CD4-positive, alpha-beta T cell treated with Interleukin-21 for 1 hour (primary cell): Measurements from ENCODE around the gene CACNA2D1.
"Not testable (repeated sequence)": the region's sequence is repeated elsewhere in the genome, so short reads cannot be mapped to it uniquely, and the experiment has no call there.

Experiments
- DNase-seq: peaks from one replicate; pipeline ENCODE4 v3.0.0-alpha.2; 2020

Gene CACNA2D1

GRCh38 chr7:82389876-82390275 lies 53.7 kb downstream of the CACNA2D1 start:
- DNase-seq = no peak

GRCh38 chr7:82388138-82388537 lies 55.4 kb downstream of the CACNA2D1 start:
- DNase-seq = no peak

- not testable (repeated sequence) for DNase-seq
Observed at GRCh38 chr7:82386571-82386970, 57.0 kb downstream of the CACNA2D1 start.

DNA sequence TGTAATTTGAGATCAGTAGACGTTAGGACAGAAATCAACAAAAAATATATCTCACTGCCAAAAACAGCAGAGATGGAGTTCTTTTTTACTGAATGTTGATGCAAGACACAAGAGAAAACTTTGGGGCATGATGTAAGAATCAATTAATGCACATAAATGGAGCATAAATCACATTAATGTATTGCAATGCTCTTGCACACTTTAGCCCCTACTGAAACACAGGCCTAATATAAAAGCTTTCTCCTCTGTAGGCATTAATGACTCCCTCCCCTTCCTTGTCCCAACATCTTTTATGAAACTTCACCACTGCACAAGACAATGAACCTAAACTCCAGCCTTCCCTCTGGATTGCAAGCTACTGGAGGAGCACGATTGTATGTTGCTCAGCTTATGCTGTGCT lies 58.8 kb downstream of the CACNA2D1 start:
- no peak for DNase-seq

GRCh38 chr7:82384051-82384464 lies 59.5 kb downstream of the CACNA2D1 start:
- no peak for DNase-seq

- DNase-seq = no peak
Observed at GRCh38 chr7:82382276-82382675, 61.3 kb downstream of the CACNA2D1 start.

- no peak for DNase-seq
Observed at GRCh38 chr7:82376739-82377138, 66.8 kb downstream of the CACNA2D1 start.

DNA sequence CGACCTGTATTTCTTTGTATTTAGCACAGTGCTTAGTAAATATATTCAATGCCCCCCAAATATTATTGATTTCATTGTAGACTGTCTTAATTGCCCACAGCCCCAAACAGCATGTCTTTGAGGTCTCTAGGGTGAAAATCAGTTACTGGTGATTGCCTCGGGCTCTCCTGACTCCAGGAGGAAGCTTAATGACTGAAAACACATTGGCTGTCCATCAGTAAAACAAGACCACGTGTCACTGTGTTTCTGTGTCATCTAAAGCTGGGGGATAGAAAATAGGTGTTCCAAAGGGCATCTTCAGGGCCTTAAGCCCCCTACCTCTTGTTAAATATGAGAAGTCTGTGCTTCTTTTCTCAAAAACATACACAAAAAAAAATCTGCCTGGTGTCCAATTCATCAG lies 67.9 kb downstream of the CACNA2D1 start:
- no peak for DNase-seq

- DNase-seq = no peak
Observed at GRCh38 chr7:82375129-82375528, 68.4 kb downstream of the CACNA2D1 start.

- no peak for DNase-seq
Observed at GRCh38 chr7:82373926-82374635, 69.5 kb downstream of the CACNA2D1 start.

DNA sequence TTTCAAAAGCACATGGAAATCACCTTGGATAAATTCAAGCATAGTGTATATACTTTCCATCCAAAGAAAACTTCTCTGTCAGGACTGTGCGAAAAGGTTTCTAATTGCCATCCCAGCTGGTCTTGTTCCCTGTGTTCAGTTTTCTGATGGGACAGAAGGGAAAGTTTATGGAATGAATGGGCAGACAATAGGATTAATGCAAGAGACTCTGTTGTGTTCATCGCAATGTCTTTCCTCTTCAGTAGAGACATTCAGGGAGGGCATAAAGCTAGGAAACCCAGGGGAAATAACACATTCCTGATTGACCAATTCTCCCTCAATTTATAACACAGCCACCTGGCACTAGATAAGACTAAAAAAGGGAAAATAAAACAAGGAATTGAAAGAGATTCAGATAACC lies 78.9 kb downstream of the CACNA2D1 start:
- DNase-seq = no peak

DNA sequence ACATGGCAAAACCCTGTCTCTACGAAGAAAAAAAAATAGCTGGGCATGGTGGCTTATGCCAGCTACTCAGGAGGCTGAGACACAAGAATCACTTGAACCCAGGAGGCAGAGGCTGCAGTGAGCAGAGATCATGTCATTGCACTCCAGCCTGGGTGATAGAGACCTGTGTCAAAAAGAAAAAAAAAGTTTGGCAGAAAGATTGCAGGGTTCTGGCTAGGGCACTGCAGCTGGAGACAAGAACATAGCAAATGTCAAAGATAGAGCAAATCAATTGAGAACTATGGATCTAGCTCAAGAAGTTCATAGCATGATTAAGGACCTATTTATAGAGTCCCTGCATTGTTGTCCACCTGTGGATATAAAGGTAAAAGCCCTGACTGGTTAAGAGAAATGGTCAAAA lies 79.5 kb downstream of the CACNA2D1 start:
- no peak for DNase-seq

- DNase-seq = no peak
Observed at GRCh38 chr7:82362129-82362706, 81.4 kb downstream of the CACNA2D1 start.

GRCh38 chr7:82360591-82361368 lies 82.8 kb downstream of the CACNA2D1 start:
- no peak for DNase-seq

DNA sequence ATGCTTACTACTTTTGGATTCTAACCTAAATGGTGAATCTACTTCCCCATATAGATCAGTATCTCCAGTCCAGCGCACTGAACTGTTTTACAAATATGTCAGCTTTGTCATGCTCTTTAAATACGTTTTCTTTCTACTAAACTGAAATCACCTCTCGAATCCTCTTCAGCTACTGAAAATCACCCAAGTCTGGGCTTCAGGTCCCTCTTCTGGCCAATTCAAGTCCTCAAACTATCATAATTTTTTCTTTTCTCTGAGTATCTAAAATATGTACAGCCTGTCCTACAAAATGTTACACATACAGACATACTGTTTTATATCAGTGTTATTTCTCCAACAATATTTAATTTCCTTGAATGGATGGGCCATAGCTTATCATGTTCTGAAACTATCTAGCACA lies 84.2 kb downstream of the CACNA2D1 start:
- no peak for DNase-seq

- no peak for DNase-seq
Observed at GRCh38 chr7:82358923-82359322, 84.7 kb downstream of the CACNA2D1 start.

DNA sequence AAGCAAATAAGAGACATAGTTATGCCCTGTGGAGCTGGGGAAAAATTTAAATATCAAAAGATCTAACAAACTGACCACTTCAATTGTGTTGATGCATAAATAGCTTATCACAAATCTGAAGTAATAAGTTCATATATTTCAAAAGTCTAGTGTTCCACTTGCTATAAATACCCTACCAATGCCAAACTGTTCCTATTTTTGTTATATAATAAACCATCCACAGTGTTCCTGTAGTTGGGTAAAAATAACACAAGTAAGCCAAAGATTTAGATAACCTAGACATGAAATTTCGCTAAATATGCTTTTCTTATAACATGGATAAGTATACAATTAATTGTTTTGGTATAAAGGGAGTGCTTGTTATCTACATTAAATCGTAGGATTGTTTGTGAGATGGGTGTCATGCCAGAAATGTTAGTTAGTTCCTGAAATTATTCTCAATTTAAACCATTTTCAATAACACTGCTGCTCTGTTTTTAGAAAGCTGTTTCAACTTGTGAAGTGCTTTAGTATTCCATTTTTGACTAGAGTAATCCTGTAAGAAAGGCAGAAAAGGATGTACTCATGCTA lies 85.5 kb downstream of the CACNA2D1 start:
- DNase-seq = no peak

DNA sequence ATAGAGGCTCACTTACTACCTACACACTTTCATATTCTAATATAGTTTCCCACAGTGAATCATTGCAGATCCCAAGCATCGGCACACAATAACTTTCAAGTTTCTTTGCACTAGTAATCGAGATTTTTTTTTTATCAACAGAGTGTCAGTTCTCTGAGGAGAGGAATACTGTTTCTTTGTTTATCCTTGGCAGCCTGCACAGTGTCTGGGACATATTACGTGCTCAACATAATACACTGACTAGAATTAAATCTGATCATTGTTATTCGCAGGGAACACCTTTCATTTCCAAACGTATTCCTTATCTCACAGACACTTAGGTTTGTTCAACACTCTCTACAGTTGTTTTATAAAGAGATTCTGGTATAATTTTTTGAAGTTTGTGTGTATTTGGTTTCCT lies 95.3 kb downstream of the CACNA2D1 start:
- no peak for DNase-seq

GRCh38 chr7:82347808-82348207 lies 95.8 kb downstream of the CACNA2D1 start:
- DNase-seq = no peak

DNA sequence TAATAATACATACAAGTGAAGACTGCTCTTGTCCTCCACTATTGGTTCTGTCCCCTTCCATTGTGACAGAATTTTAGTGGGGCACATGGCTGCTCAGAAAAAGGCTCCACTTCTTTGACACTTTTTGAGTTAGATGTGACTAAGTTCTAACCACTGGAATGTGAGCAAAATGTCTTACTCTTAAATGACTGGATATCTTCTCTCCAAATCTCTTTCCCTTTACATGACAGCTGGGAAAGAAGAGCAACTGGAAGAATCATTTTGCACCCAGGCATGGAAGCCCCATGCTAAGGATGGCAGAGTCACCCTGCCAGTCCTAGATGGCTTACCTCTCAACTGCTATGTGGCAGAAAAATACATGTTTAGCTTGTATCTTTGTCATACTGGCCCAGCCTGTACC lies 97.7 kb downstream of the CACNA2D1 start:
- DNase-seq = no peak

DNA sequence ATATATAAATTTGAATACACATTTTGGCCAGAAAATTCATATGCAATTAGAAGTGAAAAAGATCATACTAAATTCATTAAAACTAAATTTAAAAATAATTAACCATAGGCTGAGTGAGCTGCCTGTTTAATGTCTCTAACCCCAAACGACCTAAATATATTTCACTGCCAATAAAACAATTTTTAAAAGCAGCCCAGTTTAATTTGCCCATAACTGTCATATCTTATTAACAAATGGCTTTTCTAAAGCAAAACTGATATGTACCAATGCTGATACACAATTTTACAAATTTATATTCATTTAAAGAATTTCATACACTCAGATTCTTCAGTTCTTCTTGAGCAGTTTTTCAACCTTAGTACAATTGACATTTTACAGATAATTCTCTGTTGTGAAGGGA lies 99.9 kb downstream of the CACNA2D1 start:
- no peak for DNase-seq

DNA sequence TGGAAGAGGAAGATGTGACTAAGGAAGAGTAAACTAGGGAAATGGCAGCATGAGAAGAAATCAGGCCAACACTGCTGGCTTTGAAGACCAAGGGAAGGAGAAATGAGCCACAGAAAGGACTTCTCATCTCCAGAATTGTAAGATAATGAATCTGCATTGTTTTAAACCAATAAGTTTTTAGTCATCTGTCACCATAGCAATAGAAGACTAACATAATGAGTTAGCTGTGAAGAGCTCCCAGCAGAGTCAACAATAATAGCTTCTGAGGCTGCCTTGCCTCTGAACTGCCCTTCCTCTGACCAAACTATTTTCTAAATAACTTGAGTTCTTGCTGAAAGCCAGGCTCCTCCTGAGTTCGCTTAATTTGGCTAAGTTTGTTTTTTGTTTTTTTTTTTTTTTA lies 103.6 kb downstream of the CACNA2D1 start:
- no peak for DNase-seq

- no peak for DNase-seq
Observed at GRCh38 chr7:82335927-82336326, 107.7 kb downstream of the CACNA2D1 start.

DNA sequence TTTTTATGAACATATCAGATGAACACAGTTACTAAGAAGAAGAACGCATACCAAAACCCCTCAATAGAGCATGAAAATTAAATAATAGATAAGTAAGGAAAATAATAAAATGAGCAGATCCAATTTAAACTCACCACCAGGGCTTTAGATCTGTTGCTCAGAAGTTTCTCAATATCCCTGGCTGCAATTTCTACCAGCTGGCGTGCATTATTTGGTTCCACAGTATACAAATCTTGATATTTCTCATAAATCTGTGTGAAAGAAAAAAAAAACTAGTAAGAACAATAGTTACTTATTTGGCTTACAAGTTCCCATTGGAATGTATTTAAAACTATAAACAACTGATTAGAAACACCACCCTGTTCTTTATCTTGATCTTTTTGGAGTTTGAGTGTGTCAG lies 108.6 kb downstream of the CACNA2D1 start:
- no peak for DNase-seq
